Mesenchymal stem cell (in vitro differentiated cells and primary cell): ENCODE measurements around the gene PRRX1.

Experiments
- DNase-seq: peaks from one replicate; pipeline ENCODE4 v3.0.0-alpha.2; 2013
- H2AFZ ChIP-seq: one replicate; pipeline ENCODE4 v1.6.1; 2013; ENCODE audit warnings: low read depth, mild to moderate bottlenecking, control low read depth, inconsistent platforms, low read length, moderate library complexity
- H2AK5ac ChIP-seq: 2 replicates; pipeline ENCODE4 v1.6.1; 2013; ENCODE audit warnings: low read length, moderate library complexity, mild to moderate bottlenecking, inconsistent platforms; ENCODE audit not compliant: severe bottlenecking
- H2BK120ac ChIP-seq: one replicate; pipeline ENCODE4 v1.6.1; 2013; ENCODE audit warnings: low read depth, mild to moderate bottlenecking, inconsistent platforms, low read length, moderate library complexity
- H2BK12ac ChIP-seq, 2 experiments: one replicate each; pipeline ENCODE4 v1.6.1; 2013; ENCODE audit warnings: inconsistent platforms in 2 of 2, low read length in 2 of 2, mild to moderate bottlenecking in 2 of 2, moderate library complexity in 2 of 2, control low read depth in 1 of 2
- H2BK15ac ChIP-seq: one replicate; pipeline ENCODE4 v1.6.1; 2013; ENCODE audit warnings: mild to moderate bottlenecking, low read depth, inconsistent platforms; ENCODE audit not compliant: poor library complexity, severe bottlenecking
- H2BK5ac ChIP-seq: 2 replicates; pipeline ENCODE4 v1.6.1; 2013; ENCODE audit warnings: low read depth, mild to moderate bottlenecking, low read length, control low read depth, inconsistent platforms; ENCODE audit not compliant: poor library complexity, severe bottlenecking
- H3K14ac ChIP-seq, 2 experiments: one replicate each; pipeline ENCODE4 v1.6.1; 2013; ENCODE audit warnings: inconsistent platforms in 2 of 2, low read length in 2 of 2, control low read depth in 1 of 2, mild to moderate bottlenecking in 1 of 2, moderate library complexity in 1 of 2
- H3K18ac ChIP-seq, 2 experiments: one replicate each; pipeline ENCODE4 v1.6.1; 2013; ENCODE audit warnings: inconsistent platforms in 2 of 2, low read length in 2 of 2, control low read depth in 1 of 2, low read depth in 1 of 2, mild to moderate bottlenecking in 1 of 2
- H3K23ac ChIP-seq, 2 experiments: one replicate each; pipeline ENCODE4 v1.6.1; 2013; ENCODE audit warnings: inconsistent platforms in 2 of 2, low read length in 2 of 2, mild to moderate bottlenecking in 2 of 2, moderate library complexity in 2 of 2, control low read depth in 1 of 2
- H3K27ac ChIP-seq: 2 replicates; pipeline ENCODE4 v1.5.1; 2013; ENCODE audit warnings: mild to moderate bottlenecking, moderate library complexity, low read length, control low read depth, inconsistent platforms; ENCODE audit not compliant: poor library complexity, severe bottlenecking
- H3K27me3 ChIP-seq, 2 experiments: 2 replicates each; pipeline versions ENCODE4 v1.6.1 to v1.7.0; 2013; ENCODE audit warnings: low read length in 2 of 2, mild to moderate bottlenecking in 2 of 2, moderate library complexity in 2 of 2, control low read depth in 1 of 2, inconsistent platforms in 1 of 2; ENCODE audit not compliant: control insufficient read depth in 1 of 2, insufficient read depth in 1 of 2
- H3K36me3 ChIP-seq, 2 experiments: 2 replicates each; pipeline versions ENCODE4 v1.6.1 to v1.7.0; 2013; ENCODE audit warnings: low read length in 2 of 2, control low read depth in 1 of 2, inconsistent platforms in 1 of 2, low read depth in 1 of 2, mild to moderate bottlenecking in 1 of 2; ENCODE audit not compliant: insufficient read depth in 2 of 2, control insufficient read depth in 1 of 2
- H3K4ac ChIP-seq, 2 experiments: one replicate each; pipeline ENCODE4 v1.6.1; 2013; ENCODE audit warnings: inconsistent platforms in 2 of 2, low read length in 2 of 2, mild to moderate bottlenecking in 2 of 2, moderate library complexity in 2 of 2, control low read depth in 1 of 2, low read depth in 1 of 2
- H3K4me1 ChIP-seq: 2 replicates; pipeline ENCODE4 v1.6.1; 2013; ENCODE audit warnings: low read depth, low read length, control low read depth; ENCODE audit not compliant: control insufficient read depth, insufficient read depth
- H3K4me2 ChIP-seq: 2 replicates; pipeline ENCODE4 v1.6.1; 2013; ENCODE audit warnings: low read length, mild to moderate bottlenecking, inconsistent platforms; ENCODE audit not compliant: poor library complexity, severe bottlenecking
- H3K4me3 ChIP-seq, 2 experiments: 2 replicates each; pipeline versions ENCODE4 v1.5.1 to v1.7.0; 2013; ENCODE audit warnings: low read length in 2 of 2, mild to moderate bottlenecking in 2 of 2, control low read depth in 1 of 2, low read depth in 1 of 2; ENCODE audit not compliant: insufficient read depth in 1 of 2
- H3K79me1 ChIP-seq: replicated peaks from 2 replicates; pipeline ENCODE4 v1.6.1; 2013; ENCODE audit warnings: mild to moderate bottlenecking, control low read depth, low read length, inconsistent platforms; ENCODE audit not compliant: poor library complexity, severe bottlenecking
- H3K9ac ChIP-seq: 2 replicates; pipeline ENCODE4 v1.7.0; 2013; ENCODE audit warnings: mild to moderate bottlenecking, low read length, moderate library complexity
- H3K9me3 ChIP-seq: 2 replicates; pipeline ENCODE4 v1.7.0; 2013; ENCODE audit warnings: mild to moderate bottlenecking, low read length; ENCODE audit not compliant: control insufficient read depth
- H4K8ac ChIP-seq: one replicate; pipeline ENCODE4 v1.6.1; 2013; ENCODE audit warnings: inconsistent platforms, mild to moderate bottlenecking, low read length, moderate library complexity
- H4K91ac ChIP-seq: one replicate; pipeline ENCODE4 v1.6.1; 2013; ENCODE audit warnings: mild to moderate bottlenecking, low read length, inconsistent platforms
- WGBS: methylation state at CpG from one replicate; pipeline ENCODE4 v1.1.7; 2013; ENCODE audit warnings: mixed read lengths; 5-methylcytosine and 5-hydroxymethylcytosine counted together

PRRX1 gene

DNA sequence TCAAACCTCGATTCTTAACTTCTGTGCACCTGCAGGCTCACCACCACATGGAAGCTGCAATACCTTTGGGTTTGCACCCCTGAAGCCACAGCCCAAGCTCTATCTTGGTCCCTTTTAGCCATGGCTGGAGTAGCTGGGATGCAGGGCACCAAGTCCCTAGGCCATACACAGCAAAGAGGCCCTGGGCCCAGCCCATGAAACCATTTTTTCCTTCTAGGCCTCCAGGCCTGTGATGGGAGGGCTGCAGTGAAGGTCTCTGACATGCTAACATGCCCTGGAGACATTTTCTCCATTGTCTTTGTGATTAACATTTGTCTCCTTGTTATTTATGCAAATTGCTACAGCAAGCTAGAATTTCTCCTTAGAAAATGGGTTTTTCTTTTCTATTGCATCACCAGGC is 79.2 kb downstream of the PRRX1 start:
- Histone ChIP-seq H2BK12ac (no peak overlapping the region), H2BK15ac (no peak overlapping the region), H3K27ac (no peak overlapping the region), H3K79me1 (no peaks in the 10 kb centered on the region), H3K9me3 (no peaks in the 10 kb centered on the region), H2AFZ (no peak overlapping the region), H4K91ac (no peak overlapping the region), H3K4me2 (no peak overlapping the region), H3K4me1 (no peaks in the 10 kb centered on the region), H3K23ac (no peak overlapping the region), H3K4me3 (no peak overlapping the region), H2BK120ac (no peak overlapping the region), H2AK5ac (no peak overlapping the region), H3K18ac (no peak overlapping the region), H2BK5ac (no peak overlapping the region), H3K4ac (no peak overlapping the region), H3K36me3 (peaks cover 0 to 19% of the 10 kb centered on the region in 2 experiments), H4K8ac (no peak overlapping the region), H3K9ac (no peak overlapping the region), H3K27me3 (no peaks in the 10 kb centered on the region), H3K14ac (no peak overlapping the region)
- WGBS, result 81% methylated on average over 1 of the region's 1 CpG
- no peak for DNase-seq

GRCh38 chr1:170749549-170749948 is 85.6 kb downstream of the PRRX1 start:
- no peak overlapping the region for H3K23ac ChIP-seq
- no peak for DNase-seq
- no peak overlapping the region for H2AFZ ChIP-seq
- no peak overlapping the region for H4K8ac ChIP-seq
- no peak overlapping the region for H3K27ac ChIP-seq
- no peak overlapping the region for H3K14ac ChIP-seq
- no peaks in the 10 kb centered on the region for H3K79me1 ChIP-seq
- no peak overlapping the region for H3K4ac ChIP-seq
- H3K27me3 ChIP-seq, result no peaks in the 10 kb centered on the region
- H3K9me3 ChIP-seq, result no peaks in the 10 kb centered on the region
- H2AK5ac ChIP-seq, result no peak overlapping the region
- no peak overlapping the region for H2BK120ac ChIP-seq
- no peaks in the 10 kb centered on the region for H3K4me1 ChIP-seq
- H3K9ac ChIP-seq, result no peak overlapping the region
- H3K4me2 ChIP-seq, result no peak overlapping the region
- H3K36me3 ChIP-seq, result no peaks in the 10 kb centered on the region
- H2BK15ac ChIP-seq, result no peak overlapping the region
- WGBS, result 100% methylated on average over 1 of the region's 2 CpGs
- no peak overlapping the region for H3K18ac ChIP-seq
- no peak overlapping the region for H2BK12ac ChIP-seq
- no peak overlapping the region for H3K4me3 ChIP-seq
- no peak overlapping the region for H2BK5ac ChIP-seq
- H4K91ac ChIP-seq, result no peak overlapping the region

DNA sequence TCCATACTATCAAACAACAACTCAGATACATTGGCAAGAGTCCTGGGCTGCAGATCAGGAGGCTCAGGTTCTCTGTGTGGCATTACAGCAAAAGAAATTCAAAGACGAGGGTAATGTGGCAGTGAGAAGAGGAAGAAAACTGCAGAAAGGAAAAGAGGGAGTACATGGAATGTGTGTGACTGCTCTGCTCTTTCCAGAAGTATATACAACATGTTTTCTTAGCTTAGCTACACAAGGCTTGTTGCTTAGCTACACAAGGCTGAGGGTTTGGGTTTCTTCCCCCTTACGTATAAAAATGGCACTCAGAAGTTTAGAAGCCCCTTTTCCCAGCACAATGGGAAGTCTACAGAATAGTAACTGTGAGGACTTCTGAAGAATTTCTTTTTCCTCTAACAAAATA is 86.0 kb downstream of the PRRX1 start:
- Histone ChIP-seq H3K4me2 (no peak overlapping the region), H3K14ac (no peak overlapping the region), H3K9ac (no peak overlapping the region), H4K91ac (no peak overlapping the region), H4K8ac (no peak overlapping the region), H3K9me3 (no peaks in the 10 kb centered on the region), H3K4ac (no peak overlapping the region), H2AFZ (no peak overlapping the region), H3K18ac (no peak overlapping the region), H3K27me3 (no peaks in the 10 kb centered on the region), H3K4me3 (no peak overlapping the region), H3K79me1 (no peaks in the 10 kb centered on the region), H2BK5ac (no peak overlapping the region), H2BK12ac (no peak overlapping the region), H2BK120ac (no peak overlapping the region), H3K23ac (no peak overlapping the region), H3K36me3 (no peaks in the 10 kb centered on the region), H2AK5ac (no peak overlapping the region), H3K27ac (no peak overlapping the region), H2BK15ac (no peak overlapping the region), H3K4me1 (no peaks in the 10 kb centered on the region)
- WGBS, result 56% methylated on average over 1 of the region's 2 CpGs
- DNase-seq, result no peak

- Histone ChIP-seq H3K9me3 (no peaks in the 10 kb centered on the region), H3K9ac (no peak overlapping the region), H2BK12ac (no peak overlapping the region), H2BK15ac (no peak overlapping the region), H3K4me3 (no peak overlapping the region), H3K27me3 (no peaks in the 10 kb centered on the region), H2BK5ac (no peak overlapping the region), H3K79me1 (no peaks in the 10 kb centered on the region), H3K14ac (no peak overlapping the region), H3K23ac (no peak overlapping the region), H4K91ac (no peak overlapping the region), H2AFZ (no peak overlapping the region), H3K4ac (no peak overlapping the region), H3K4me2 (no peak overlapping the region), H3K36me3 (no peaks in the 10 kb centered on the region), H3K4me1 (no peaks in the 10 kb centered on the region), H2AK5ac (no peak overlapping the region), H3K18ac (no peak overlapping the region), H4K8ac (no peak overlapping the region), H3K27ac (no peak overlapping the region), H2BK120ac (no peak overlapping the region)
- WGBS, result no CpG with 5 or more reads among the region's 3 CpGs
- DNase-seq, result no peak
Observed at GRCh38 chr1:170755795-170756194, 91.9 kb downstream of the PRRX1 start.
